Activated T-cell treated with anti-CD3 and anti-CD28 coated beads for 1 hour (primary cell): ENCODE data around the gene FSIP2.
"Not testable (repeated sequence)": the region's sequence is repeated elsewhere in the genome, so short reads cannot be mapped to it uniquely, and the experiment has no call there.

Experiments
- DNase-seq: peaks from one replicate; pipeline ENCODE4 v3.0.0-alpha.2; 2020; ENCODE audit warnings: low read depth

Gene FSIP2

GRCh38 chr2:185802926-185803325 is 64.3 kb downstream of the FSIP2 start:
- no peak for DNase-seq

- no peak for DNase-seq
These were observed 68.2 kb downstream of the FSIP2 start for GRCh38 chr2:185806783-185807182.

GRCh38 chr2:185807351-185807750 is 68.7 kb downstream of the FSIP2 start:
- DNase-seq, result no peak

- DNase-seq, result no peak
These were observed 73.0 kb downstream of the FSIP2 start for GRCh38 chr2:185811580-185811979.

GRCh38 chr2:185813707-185814106 is 75.1 kb downstream of the FSIP2 start:
- no peak for DNase-seq

- DNase-seq, result no peak
These were observed 79.4 kb downstream of the FSIP2 start for GRCh38 chr2:185817991-185818390.

- no peak for DNase-seq
These were observed 82.9 kb downstream of the FSIP2 start for GRCh38 chr2:185821467-185821866.

GRCh38 chr2:185823773-185824172 is 85.2 kb downstream of the FSIP2 start:
- no peak for DNase-seq

GRCh38 chr2:185825557-185825956 is 87.0 kb downstream of the FSIP2 start:
- DNase-seq, result no peak

- DNase-seq, result no peak
These were observed 89.7 kb downstream of the FSIP2 start for GRCh38 chr2:185828326-185828725.

GRCh38 chr2:185833864-185834263 is 95.3 kb downstream of the FSIP2 start:
- DNase-seq, result no peak

- DNase-seq, result no peak
These were observed 97.4 kb downstream of the FSIP2 start for GRCh38 chr2:185835974-185836373.

GRCh38 chr2:185854885-185855284 is 116.3 kb downstream of the FSIP2 start:
- DNase-seq, result no peak

GRCh38 chr2:185857691-185858090 is 119.1 kb downstream of the FSIP2 start:
- no peak for DNase-seq

GRCh38 chr2:185859506-185859905 is 120.9 kb downstream of the FSIP2 start:
- no peak for DNase-seq

GRCh38 chr2:185860321-185860720 is 121.7 kb downstream of the FSIP2 start:
- DNase-seq, result no peak

- DNase-seq, result no peak
These were observed 124.2 kb downstream of the FSIP2 start for GRCh38 chr2:185862657-185863398.

GRCh38 chr2:185864468-185865260 is 126.1 kb downstream of the FSIP2 start:
- DNase-seq, result not testable (repeated sequence)

GRCh38 chr2:185875136-185875931 is 136.7 kb downstream of the FSIP2 start:
- DNase-seq, result no peak

GRCh38 chr2:185876234-185876633 is 137.6 kb downstream of the FSIP2 start:
- no peak for DNase-seq

- no peak for DNase-seq
These were observed 141.8 kb downstream of the FSIP2 start for GRCh38 chr2:185880396-185880795.
